WTC11 (cell line): Measurements from ENCODE around the gene INPP5E. TPM values are rescaled to one million over a fixed set of nuclear protein-coding genes. Genes with fewer than 3 reads are reported as not detected.

Source experiments
- ATAC-seq: fragments of 200-7000 bp; cut with Tn5 transposase; 2 replicates; pipeline ENCODE4 v1.10.0; 2021; ENCODE audit warnings: mild to moderate bottlenecking, moderate library complexity
- CTCF ChIA-PET: fragments of 300-600 bp; sonication (Branson Sonifier 250); formaldehyde crosslinking; loops from one replicate; lab custom pipeline; 2021; ENCODE audit warnings: antibody characterized with exemption; lab: Charles Lee
- POLR2A ChIA-PET: fragments of 350-600 bp; sonication (Branson Sonifier 250); formaldehyde crosslinking; loops from one replicate; lab custom pipeline; 2021; ENCODE audit warnings: antibody characterized with exemption; lab: Charles Lee
- DNase-seq: peaks from one replicate; pipeline ENCODE4 v3.0.0; 2021; ENCODE audit warnings: low spot score
- H3K27ac Mint-ChIP-seq: 2 replicates; pipeline ENCODE4 v1.8.0; 2021; ENCODE audit warnings: mixed read lengths
- H3K27me3 Mint-ChIP-seq: 2 replicates; pipeline ENCODE4 v1.8.0; 2021; ENCODE audit warnings: low read depth, mild to moderate bottlenecking, moderate library complexity, mixed read lengths
- H3K36me3 Mint-ChIP-seq: 2 replicates; pipeline ENCODE4 v1.8.0; 2021; ENCODE audit warnings: mixed read lengths
- H3K4me1 Mint-ChIP-seq: 2 replicates; pipeline ENCODE4 v1.8.0; 2022; ENCODE audit warnings: mixed read lengths
- H3K4me3 Mint-ChIP-seq: 2 replicates; pipeline ENCODE4 v1.8.0; 2021; ENCODE audit warnings: mild to moderate bottlenecking, moderate library complexity, mixed read lengths
- H3K9me3 Mint-ChIP-seq: 2 replicates; pipeline ENCODE4 v1.8.0; 2021; ENCODE audit warnings: mixed read lengths
- ETV6 ChIP-seq: sonication (generic); formaldehyde crosslinking; IDR thresholded peaks from 2 replicates; pipeline ENCODE4 v1.8.1; 2022; ENCODE audit warnings: mild to moderate bottlenecking, missing genetic modification reagents
- GABPB1 ChIP-seq: sonication (generic); formaldehyde crosslinking; IDR thresholded peaks from 2 replicates; pipeline ENCODE4 v1.8.1; 2023; ENCODE audit warnings: mild to moderate bottlenecking, missing genetic modification reagents
- NFYB ChIP-seq: sonication (generic); formaldehyde crosslinking; conservative IDR thresholded peaks from 2 replicates; pipeline ENCODE4 v1.8.0; 2022; ENCODE audit warnings: low read depth, missing genetic modification reagents
- OVOL2 ChIP-seq: fragments of 250-450 bp; sonication (Bioruptor Pico); IDR thresholded peaks from 2 replicates; pipeline ENCODE4 v1.9.0; 2021; ENCODE audit warnings: mild to moderate bottlenecking, borderline replicate concordance
- PRRX2 ChIP-seq: fragments of 250-450 bp; sonication (Bioruptor Pico); IDR thresholded peaks from 2 replicates; pipeline ENCODE4 v1.8.0; 2021; ENCODE audit warnings: mild to moderate bottlenecking
- RELA ChIP-seq: sonication (generic); formaldehyde crosslinking; IDR thresholded peaks from 2 replicates; pipeline ENCODE4 v1.8.1; 2022; ENCODE audit warnings: missing genetic modification reagents, mild to moderate bottlenecking, borderline replicate concordance
- SMAD3 ChIP-seq: sonication (generic); formaldehyde crosslinking; IDR thresholded peaks from 2 replicates; pipeline ENCODE4 v1.8.0; 2022; ENCODE audit warnings: missing genetic modification reagents, mild to moderate bottlenecking, borderline replicate concordance
- SMAD4 ChIP-seq: sonication (generic); formaldehyde crosslinking; IDR thresholded peaks from 2 replicates; pipeline ENCODE4 v1.8.0; 2022; ENCODE audit warnings: mild to moderate bottlenecking, missing genetic modification reagents
- TP53 ChIP-seq: sonication (generic); formaldehyde crosslinking; IDR thresholded peaks from 2 replicates; pipeline ENCODE4 v1.8.1; 2023; ENCODE audit warnings: mild to moderate bottlenecking, missing genetic modification reagents
- total RNA-seq: library from RNA; stranded (reverse); gene quantifications from 3 replicates; pipeline ENCODE4 v1.2.3, GENCODE V29; 2021
- TF ChIP-seq, protein P1 (sequence below): fragments of 250-450 bp; sonication (Bioruptor Pico); IDR thresholded peaks from 2 replicates; pipeline ENCODE4 v1.9.0; 2021; ENCODE audit warnings: mild to moderate bottlenecking, borderline replicate concordance
- TF ChIP-seq, protein P2 (sequence below): sonication (generic); formaldehyde crosslinking; IDR thresholded peaks from 2 replicates; pipeline ENCODE4 v1.8.0; 2022; ENCODE audit warnings: mild to moderate bottlenecking, missing genetic modification reagents
- TF ChIP-seq, protein P3 (sequence below): sonication (generic); formaldehyde crosslinking; IDR thresholded peaks from 2 replicates; pipeline ENCODE4 v1.8.0; 2022; ENCODE audit warnings: mild to moderate bottlenecking, missing genetic modification reagents
- TF ChIP-seq, protein P4 (sequence below): fragments of 250-450 bp; sonication (Bioruptor Pico); IDR thresholded peaks from 2 replicates; pipeline ENCODE4 v1.9.0; 2021; ENCODE audit warnings: mild to moderate bottlenecking
- TF ChIP-seq, protein P5 (sequence below): sonication (generic); formaldehyde crosslinking; IDR thresholded peaks from 2 replicates; pipeline ENCODE4 v1.8.1; 2023; ENCODE audit warnings: mild to moderate bottlenecking, missing genetic modification reagents

Gene INPP5E
- total RNA-seq, 1 experiment from 2014 or later = 24.0 TPM

DNA sequence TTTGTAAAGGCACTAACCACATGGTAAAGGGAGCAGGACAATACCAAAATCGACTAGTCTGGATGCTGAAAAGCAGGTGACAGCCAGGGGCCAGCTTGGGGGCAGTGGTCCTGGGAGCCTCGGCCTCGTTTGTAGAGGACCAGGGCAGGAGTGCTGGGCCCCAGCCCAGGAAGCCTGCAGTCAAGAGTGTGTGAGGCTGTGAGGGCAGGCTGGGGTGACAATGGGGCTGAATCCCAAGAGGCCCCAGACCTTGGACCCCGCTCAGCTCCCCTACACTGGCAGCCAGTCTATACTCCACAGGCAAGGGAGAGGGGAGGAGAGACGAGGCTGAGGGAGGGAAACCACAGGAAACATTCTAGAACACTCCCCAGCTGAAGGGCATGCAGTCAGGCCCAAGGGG is 2.6 kb upstream of the INPP5E start:
- ChIA-PET CTCF (no interaction called here), POLR2A (no interaction called here)
- TF ChIP-seq RELA (CRISPR knock-in tag) (no peak), ETV6 (CRISPR knock-in tag) (no peak), SMAD3 (CRISPR knock-in tag) (no peak), GABPB1 (CRISPR knock-in tag) (0 out of 2 replicates have a peak, but pooled peaks have one; percentile 8)
- TF ChIP-seq, protein P1, sequence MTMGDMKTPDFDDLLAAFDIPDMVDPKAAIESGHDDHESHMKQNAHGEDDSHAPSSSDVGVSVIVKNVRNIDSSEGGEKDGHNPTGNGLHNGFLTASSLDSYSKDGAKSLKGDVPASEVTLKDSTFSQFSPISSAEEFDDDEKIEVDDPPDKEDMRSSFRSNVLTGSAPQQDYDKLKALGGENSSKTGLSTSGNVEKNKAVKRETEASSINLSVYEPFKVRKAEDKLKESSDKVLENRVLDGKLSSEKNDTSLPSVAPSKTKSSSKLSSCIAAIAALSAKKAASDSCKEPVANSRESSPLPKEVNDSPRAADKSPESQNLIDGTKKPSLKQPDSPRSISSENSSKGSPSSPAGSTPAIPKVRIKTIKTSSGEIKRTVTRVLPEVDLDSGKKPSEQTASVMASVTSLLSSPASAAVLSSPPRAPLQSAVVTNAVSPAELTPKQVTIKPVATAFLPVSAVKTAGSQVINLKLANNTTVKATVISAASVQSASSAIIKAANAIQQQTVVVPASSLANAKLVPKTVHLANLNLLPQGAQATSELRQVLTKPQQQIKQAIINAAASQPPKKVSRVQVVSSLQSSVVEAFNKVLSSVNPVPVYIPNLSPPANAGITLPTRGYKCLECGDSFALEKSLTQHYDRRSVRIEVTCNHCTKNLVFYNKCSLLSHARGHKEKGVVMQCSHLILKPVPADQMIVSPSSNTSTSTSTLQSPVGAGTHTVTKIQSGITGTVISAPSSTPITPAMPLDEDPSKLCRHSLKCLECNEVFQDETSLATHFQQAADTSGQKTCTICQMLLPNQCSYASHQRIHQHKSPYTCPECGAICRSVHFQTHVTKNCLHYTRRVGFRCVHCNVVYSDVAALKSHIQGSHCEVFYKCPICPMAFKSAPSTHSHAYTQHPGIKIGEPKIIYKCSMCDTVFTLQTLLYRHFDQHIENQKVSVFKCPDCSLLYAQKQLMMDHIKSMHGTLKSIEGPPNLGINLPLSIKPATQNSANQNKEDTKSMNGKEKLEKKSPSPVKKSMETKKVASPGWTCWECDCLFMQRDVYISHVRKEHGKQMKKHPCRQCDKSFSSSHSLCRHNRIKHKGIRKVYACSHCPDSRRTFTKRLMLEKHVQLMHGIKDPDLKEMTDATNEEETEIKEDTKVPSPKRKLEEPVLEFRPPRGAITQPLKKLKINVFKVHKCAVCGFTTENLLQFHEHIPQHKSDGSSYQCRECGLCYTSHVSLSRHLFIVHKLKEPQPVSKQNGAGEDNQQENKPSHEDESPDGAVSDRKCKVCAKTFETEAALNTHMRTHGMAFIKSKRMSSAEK (CRISPR knock-in tag) = no peak
- TF ChIP-seq, protein P2, sequence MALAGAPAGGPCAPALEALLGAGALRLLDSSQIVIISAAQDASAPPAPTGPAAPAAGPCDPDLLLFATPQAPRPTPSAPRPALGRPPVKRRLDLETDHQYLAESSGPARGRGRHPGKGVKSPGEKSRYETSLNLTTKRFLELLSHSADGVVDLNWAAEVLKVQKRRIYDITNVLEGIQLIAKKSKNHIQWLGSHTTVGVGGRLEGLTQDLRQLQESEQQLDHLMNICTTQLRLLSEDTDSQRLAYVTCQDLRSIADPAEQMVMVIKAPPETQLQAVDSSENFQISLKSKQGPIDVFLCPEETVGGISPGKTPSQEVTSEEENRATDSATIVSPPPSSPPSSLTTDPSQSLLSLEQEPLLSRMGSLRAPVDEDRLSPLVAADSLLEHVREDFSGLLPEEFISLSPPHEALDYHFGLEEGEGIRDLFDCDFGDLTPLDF = no peak
- ATAC-seq = no peak
- DNase-seq = no peak
- H3K27ac Mint-ChIP-seq = no peak overlapping the region
- H3K36me3 Mint-ChIP-seq = peaks cover 41% of the 10 kb centered on the region
- H3K4me1 Mint-ChIP-seq = peaks cover 9% of the 10 kb centered on the region
- H3K27me3 Mint-ChIP-seq = no peaks in the 10 kb centered on the region
- H3K9me3 Mint-ChIP-seq = no peaks in the 10 kb centered on the region
- no peak overlapping the region for H3K4me3 Mint-ChIP-seq

DNA sequence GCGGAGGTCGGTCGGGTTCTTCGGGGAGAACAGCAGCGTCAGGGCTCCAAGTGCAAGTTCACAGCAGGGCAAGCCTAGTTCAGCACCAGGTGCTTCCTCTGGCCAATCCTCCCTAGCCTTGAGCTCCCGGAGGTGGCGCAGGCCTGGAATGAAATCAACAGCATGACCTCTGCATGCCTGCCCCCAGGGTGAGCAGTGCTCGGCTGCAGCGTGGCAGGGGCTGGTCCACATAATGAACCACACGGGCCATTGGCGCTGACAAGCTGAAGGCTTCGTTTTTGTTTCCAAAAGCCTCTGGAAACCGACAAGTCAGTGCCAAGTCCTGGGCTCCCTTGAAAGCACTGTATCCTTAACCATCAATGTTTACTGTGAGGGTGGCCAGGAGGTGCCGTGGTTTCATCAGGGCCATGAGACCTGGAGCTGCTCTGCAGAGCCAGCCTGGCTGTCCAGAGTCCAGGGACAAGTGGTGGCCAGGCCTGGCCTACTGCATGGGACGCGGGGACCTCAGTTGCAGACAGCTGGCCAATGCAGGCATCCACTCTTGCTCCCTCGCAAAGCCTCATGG is 2.1 kb upstream of the INPP5E start:
- POLR2A ChIA-PET = no interaction called here
- no peaks in the 10 kb centered on the region for H3K9me3 Mint-ChIP-seq
- no peaks in the 10 kb centered on the region for H3K27me3 Mint-ChIP-seq
- TF ChIP-seq GABPB1 (CRISPR knock-in tag) = peak; percentile 56
- TF ChIP-seq PRRX2 (CRISPR knock-in tag) = no peak
- TF ChIP-seq, protein P3, sequence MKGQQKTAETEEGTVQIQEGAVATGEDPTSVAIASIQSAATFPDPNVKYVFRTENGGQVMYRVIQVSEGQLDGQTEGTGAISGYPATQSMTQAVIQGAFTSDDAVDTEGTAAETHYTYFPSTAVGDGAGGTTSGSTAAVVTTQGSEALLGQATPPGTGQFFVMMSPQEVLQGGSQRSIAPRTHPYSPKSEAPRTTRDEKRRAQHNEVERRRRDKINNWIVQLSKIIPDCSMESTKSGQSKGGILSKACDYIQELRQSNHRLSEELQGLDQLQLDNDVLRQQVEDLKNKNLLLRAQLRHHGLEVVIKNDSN (CRISPR knock-in tag) = no peak
- TF ChIP-seq TP53 (CRISPR knock-in tag) = no peak
- no peak for TF ChIP-seq NFYB (CRISPR knock-in tag)
- TF ChIP-seq, protein P4, sequence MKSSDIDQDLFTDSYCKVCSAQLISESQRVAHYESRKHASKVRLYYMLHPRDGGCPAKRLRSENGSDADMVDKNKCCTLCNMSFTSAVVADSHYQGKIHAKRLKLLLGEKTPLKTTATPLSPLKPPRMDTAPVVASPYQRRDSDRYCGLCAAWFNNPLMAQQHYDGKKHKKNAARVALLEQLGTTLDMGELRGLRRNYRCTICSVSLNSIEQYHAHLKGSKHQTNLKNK (CRISPR knock-in tag) = no peak
- TF ChIP-seq, protein P5, sequence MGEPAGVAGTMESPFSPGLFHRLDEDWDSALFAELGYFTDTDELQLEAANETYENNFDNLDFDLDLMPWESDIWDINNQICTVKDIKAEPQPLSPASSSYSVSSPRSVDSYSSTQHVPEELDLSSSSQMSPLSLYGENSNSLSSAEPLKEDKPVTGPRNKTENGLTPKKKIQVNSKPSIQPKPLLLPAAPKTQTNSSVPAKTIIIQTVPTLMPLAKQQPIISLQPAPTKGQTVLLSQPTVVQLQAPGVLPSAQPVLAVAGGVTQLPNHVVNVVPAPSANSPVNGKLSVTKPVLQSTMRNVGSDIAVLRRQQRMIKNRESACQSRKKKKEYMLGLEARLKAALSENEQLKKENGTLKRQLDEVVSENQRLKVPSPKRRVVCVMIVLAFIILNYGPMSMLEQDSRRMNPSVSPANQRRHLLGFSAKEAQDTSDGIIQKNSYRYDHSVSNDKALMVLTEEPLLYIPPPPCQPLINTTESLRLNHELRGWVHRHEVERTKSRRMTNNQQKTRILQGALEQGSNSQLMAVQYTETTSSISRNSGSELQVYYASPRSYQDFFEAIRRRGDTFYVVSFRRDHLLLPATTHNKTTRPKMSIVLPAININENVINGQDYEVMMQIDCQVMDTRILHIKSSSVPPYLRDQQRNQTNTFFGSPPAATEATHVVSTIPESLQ = no peak
- H3K4me3 Mint-ChIP-seq = no peak overlapping the region
- CTCF ChIA-PET = interaction anchor here (0.8 kb wide), 1 partner anchor 79 kb away, joined by 3 read pairs; no protein-coding TSS in a partner anchor
- no peak for ATAC-seq
- DNase-seq = no peak
- H3K4me1 Mint-ChIP-seq = peaks cover 14% of the 10 kb centered on the region
- H3K36me3 Mint-ChIP-seq = peaks cover 37% of the 10 kb centered on the region
- H3K27ac Mint-ChIP-seq = no peak overlapping the region

DNA sequence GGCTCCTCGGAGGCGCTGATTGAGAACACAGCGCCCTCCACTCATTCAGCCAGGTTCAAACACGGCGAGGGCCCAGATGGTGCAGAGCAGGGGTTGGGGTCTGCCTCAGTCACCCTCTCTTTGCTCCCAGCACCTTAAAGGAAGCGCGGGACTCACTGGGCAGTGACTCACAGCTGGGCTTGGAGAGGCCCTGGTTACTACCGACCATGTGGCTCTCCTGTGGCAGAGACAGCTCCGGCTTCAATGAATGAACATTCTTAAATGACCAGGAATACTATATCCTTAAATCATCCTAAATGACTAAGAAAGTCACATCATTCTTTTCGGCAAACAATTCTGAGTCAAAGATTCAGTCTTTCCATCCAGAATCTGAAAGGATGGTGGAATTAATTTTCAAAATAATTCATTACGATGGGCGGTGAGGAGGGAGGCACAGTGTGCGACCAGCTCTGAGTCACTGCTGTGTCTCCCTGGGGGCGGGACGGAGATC is 1.6 kb upstream of the INPP5E start:
- ATAC-seq (no peak), DNase-seq (no peak)
- CTCF ChIA-PET = interaction anchor here (0.7 to 0.8 kb wide), 2 partner anchors 31 to 79 kb away, joined by 3 read pairs; partner anchors contain the start of genes ENTR1 and PMPCA
- Mint-ChIP-seq H3K27ac (no peak overlapping the region), H3K36me3 (peaks cover 33% of the 10 kb centered on the region), H3K9me3 (no peaks in the 10 kb centered on the region), H3K4me3 (no peak overlapping the region), H3K27me3 (no peaks in the 10 kb centered on the region), H3K4me1 (peaks cover 15% of the 10 kb centered on the region)
- POLR2A ChIA-PET = no interaction called here
- TF ChIP-seq, protein P1 (CRISPR knock-in tag) = no peak
- TF ChIP-seq SMAD4 = no peak
- no peak for TF ChIP-seq OVOL2 (CRISPR knock-in tag)
